ENCODE measurements around the gene VIPR2.

Gene VIPR2

DNA sequence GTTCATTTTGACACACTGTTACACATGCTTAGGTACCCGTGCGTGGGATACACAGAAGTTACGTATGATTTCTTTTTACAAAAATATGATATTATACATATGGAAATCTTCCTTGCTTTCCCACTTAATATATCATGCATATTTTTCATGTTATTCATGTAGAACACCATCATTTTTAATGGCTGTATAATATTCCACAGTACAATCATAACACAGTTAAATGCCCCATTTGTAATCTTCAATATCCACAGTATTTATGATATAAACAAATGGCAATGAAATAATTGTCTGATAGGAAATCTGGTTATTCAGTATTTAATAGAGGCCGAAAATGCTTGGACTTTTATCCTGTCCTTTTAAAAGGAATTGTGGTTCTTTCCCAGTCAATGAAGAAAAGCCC lies 23.2 kb downstream of the VIPR2 start:
- no peak overlapping the region for H3K4me3 ChIP-seq (ENCODE audit: low read length)
- no peaks in the 10 kb centered on the region for H3K4me1 ChIP-seq (ENCODE audit: control insufficient read depth, insufficient read depth, low read length)
- peaks cover 3% of the 10 kb centered on the region for H3K27me3 ChIP-seq (ENCODE audit: control insufficient read depth, insufficient read depth, low read length)
- no peaks in the 10 kb centered on the region for H3K36me3 ChIP-seq (ENCODE audit: control insufficient read depth, insufficient read depth, low read length)
- H3K9ac ChIP-seq (ENCODE audit: low read length) = no peak overlapping the region
- no peaks in the 10 kb centered on the region for H3K9me3 ChIP-seq (ENCODE audit: control insufficient read depth, low read length)

- peaks cover 3% of the 10 kb centered on the region for H3K27me3 ChIP-seq (ENCODE audit: control insufficient read depth, insufficient read depth, low read length)
- H3K9ac ChIP-seq (ENCODE audit: low read length) = no peak overlapping the region
- no peaks in the 10 kb centered on the region for H3K36me3 ChIP-seq (ENCODE audit: control insufficient read depth, insufficient read depth, low read length)
- H3K4me1 ChIP-seq (ENCODE audit: control insufficient read depth, insufficient read depth, low read length) = no peaks in the 10 kb centered on the region
- no peaks in the 10 kb centered on the region for H3K9me3 ChIP-seq (ENCODE audit: control insufficient read depth, low read length)
- H3K4me3 ChIP-seq (ENCODE audit: low read length) = no peak overlapping the region
These were observed 23.6 kb downstream of the VIPR2 start for GRCh38 chr7:159121068-159121467.

DNA sequence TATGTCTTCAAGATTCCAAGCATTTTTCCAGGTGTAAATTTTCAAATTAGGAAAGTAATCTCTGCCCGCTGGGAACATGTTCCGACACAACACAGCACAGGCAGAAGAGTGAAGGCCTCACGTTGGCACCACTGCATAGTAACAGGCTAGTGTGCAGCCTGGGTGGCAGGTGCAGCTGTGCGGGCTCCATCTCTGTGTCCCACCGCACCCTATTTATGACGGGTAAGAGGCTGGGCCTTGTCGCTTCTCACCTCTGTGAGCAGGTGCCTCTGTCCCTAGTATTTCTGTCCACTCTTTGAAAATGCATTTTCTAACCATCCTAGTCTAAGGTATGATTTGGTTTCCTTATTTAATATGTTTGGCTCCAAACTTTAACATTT lies 24.1 kb downstream of the VIPR2 start:
- H3K36me3 ChIP-seq (ENCODE audit: control insufficient read depth, insufficient read depth, low read length) = no peaks in the 10 kb centered on the region
- H3K9ac ChIP-seq (ENCODE audit: low read length) = no peak overlapping the region
- no peaks in the 10 kb centered on the region for H3K4me1 ChIP-seq (ENCODE audit: control insufficient read depth, insufficient read depth, low read length)
- no peak overlapping the region for H3K4me3 ChIP-seq (ENCODE audit: low read length)
- peaks cover 7% of the 10 kb centered on the region for H3K27me3 ChIP-seq (ENCODE audit: control insufficient read depth, insufficient read depth, low read length)
- H3K9me3 ChIP-seq (ENCODE audit: control insufficient read depth, low read length) = no peaks in the 10 kb centered on the region

DNA sequence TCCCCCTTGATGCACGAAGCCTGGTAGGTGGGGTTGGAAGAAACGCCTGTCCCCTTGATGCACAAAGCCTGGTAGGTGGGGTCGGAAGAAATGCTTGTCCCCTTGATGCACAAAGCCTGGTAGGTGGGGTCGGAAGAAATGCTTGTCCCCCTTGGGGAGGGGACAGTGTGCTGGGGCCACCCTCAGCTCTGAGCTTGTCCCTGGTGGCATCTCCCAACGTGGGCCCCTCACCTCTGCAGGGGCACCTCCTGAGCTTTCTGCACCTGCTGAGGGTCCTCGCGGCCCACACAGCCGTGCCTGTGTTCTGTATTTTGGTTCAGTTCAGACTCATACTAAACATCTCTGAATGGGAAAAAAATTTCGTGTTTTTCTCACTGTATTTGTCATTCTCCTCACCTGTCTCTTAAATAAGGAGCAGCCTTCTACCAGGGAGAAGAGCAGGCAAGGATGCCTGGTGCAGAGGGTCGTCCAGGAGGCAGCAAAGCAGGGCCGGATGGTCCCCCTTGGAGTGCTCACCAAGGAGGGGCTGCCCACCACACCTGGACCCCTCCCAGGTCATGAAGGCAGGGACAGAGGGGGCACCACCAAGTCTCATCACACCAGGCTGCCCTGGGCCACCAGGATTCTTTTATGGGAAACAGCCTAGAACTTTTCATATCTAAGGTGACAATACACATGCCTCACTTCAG lies 24.7 kb downstream of the VIPR2 start:
- no peak overlapping the region for H3K9ac ChIP-seq (ENCODE audit: low read length)
- no peaks in the 10 kb centered on the region for H3K4me1 ChIP-seq (ENCODE audit: control insufficient read depth, insufficient read depth, low read length)
- H3K36me3 ChIP-seq (ENCODE audit: control insufficient read depth, insufficient read depth, low read length) = no peaks in the 10 kb centered on the region
- no peaks in the 10 kb centered on the region for H3K9me3 ChIP-seq (ENCODE audit: control insufficient read depth, low read length)
- H3K4me3 ChIP-seq (ENCODE audit: low read length) = no peak overlapping the region
- peaks cover 9% of the 10 kb centered on the region for H3K27me3 ChIP-seq (ENCODE audit: control insufficient read depth, insufficient read depth, low read length)

GRCh38 chr7:159119026-159119741 lies 25.5 kb downstream of the VIPR2 start:
- Histone ChIP-seq H3K4me3 (ENCODE audit: low read length) (no peak overlapping the region), H3K36me3 (ENCODE audit: control insufficient read depth, insufficient read depth, low read length) (no peaks in the 10 kb centered on the region), H3K9me3 (ENCODE audit: control insufficient read depth, low read length) (no peaks in the 10 kb centered on the region), H3K27me3 (ENCODE audit: control insufficient read depth, insufficient read depth, low read length) (peaks cover 9% of the 10 kb centered on the region), H3K9ac (ENCODE audit: low read length) (no peak overlapping the region), H3K4me1 (ENCODE audit: control insufficient read depth, insufficient read depth, low read length) (no peaks in the 10 kb centered on the region)

GRCh38 chr7:159118623-159119022 lies 26.0 kb downstream of the VIPR2 start:
- H3K4me1 ChIP-seq (ENCODE audit: control insufficient read depth, insufficient read depth, low read length) = no peaks in the 10 kb centered on the region
- no peaks in the 10 kb centered on the region for H3K9me3 ChIP-seq (ENCODE audit: control insufficient read depth, low read length)

DNA sequence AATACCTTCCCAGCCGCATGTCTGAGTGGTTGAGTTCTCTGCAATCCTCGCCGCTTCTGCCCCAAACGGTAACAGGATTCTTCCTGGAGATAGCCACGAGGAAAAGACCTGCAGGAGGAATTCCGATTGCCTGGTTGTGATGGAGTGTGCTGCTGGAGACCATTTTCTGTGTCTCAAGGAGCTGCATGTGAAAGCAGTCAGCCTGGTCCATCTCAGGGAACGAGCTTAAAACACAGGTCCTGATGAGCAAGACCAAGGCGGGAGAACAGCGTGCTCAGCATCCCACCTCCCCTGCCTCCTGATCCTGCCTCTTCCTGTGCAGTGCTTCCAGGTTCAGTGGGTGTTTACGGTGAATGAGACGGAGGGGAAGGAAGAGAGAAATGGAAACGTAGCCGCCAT lies 26.5 kb downstream of the VIPR2 start:
- Histone ChIP-seq H3K9ac (ENCODE audit: low read length) (no peak overlapping the region), H3K4me1 (ENCODE audit: control insufficient read depth, insufficient read depth, low read length) (no peaks in the 10 kb centered on the region), H3K9me3 (ENCODE audit: control insufficient read depth, low read length) (no peaks in the 10 kb centered on the region), H3K36me3 (ENCODE audit: control insufficient read depth, insufficient read depth, low read length) (no peaks in the 10 kb centered on the region), H3K4me3 (ENCODE audit: low read length) (no peak overlapping the region), H3K27me3 (ENCODE audit: control insufficient read depth, insufficient read depth, low read length) (peaks cover 9% of the 10 kb centered on the region)

More at GRCh38 chr7:159118623-159119022, 26.0 kb downstream of the VIPR2 start:
- no peak overlapping the region for H3K4me3 ChIP-seq (ENCODE audit: low read length)
- H3K9ac ChIP-seq (ENCODE audit: low read length) = no peak overlapping the region
- peaks cover 9% of the 10 kb centered on the region for H3K27me3 ChIP-seq (ENCODE audit: control insufficient read depth, insufficient read depth, low read length)
- no peaks in the 10 kb centered on the region for H3K36me3 ChIP-seq (ENCODE audit: control insufficient read depth, insufficient read depth, low read length)

GRCh38 chr7:159117366-159118196 lies 27.1 kb downstream of the VIPR2 start:
- Histone ChIP-seq H3K9ac (ENCODE audit: low read length) (no peak overlapping the region), H3K36me3 (ENCODE audit: control insufficient read depth, insufficient read depth, low read length) (no peaks in the 10 kb centered on the region), H3K27me3 (ENCODE audit: control insufficient read depth, insufficient read depth, low read length) (peaks cover 11% of the 10 kb centered on the region), H3K9me3 (ENCODE audit: control insufficient read depth, low read length) (no peaks in the 10 kb centered on the region), H3K4me1 (ENCODE audit: control insufficient read depth, insufficient read depth, low read length) (no peaks in the 10 kb centered on the region), H3K4me3 (ENCODE audit: low read length) (no peak overlapping the region)

- no peaks in the 10 kb centered on the region for H3K36me3 ChIP-seq (ENCODE audit: control insufficient read depth, insufficient read depth, low read length)
- H3K9me3 ChIP-seq (ENCODE audit: control insufficient read depth, low read length) = no peaks in the 10 kb centered on the region
- peaks cover 16% of the 10 kb centered on the region for H3K27me3 ChIP-seq (ENCODE audit: control insufficient read depth, insufficient read depth, low read length)
- no peaks in the 10 kb centered on the region for H3K4me1 ChIP-seq (ENCODE audit: control insufficient read depth, insufficient read depth, low read length)
- no peak overlapping the region for H3K9ac ChIP-seq (ENCODE audit: low read length)
- no peak overlapping the region for H3K4me3 ChIP-seq (ENCODE audit: low read length)
These were observed 27.9 kb downstream of the VIPR2 start for GRCh38 chr7:159116581-159117339.

- Histone ChIP-seq H3K27me3 (ENCODE audit: control insufficient read depth, insufficient read depth, low read length) (peaks cover 16% of the 10 kb centered on the region), H3K36me3 (ENCODE audit: control insufficient read depth, insufficient read depth, low read length) (no peaks in the 10 kb centered on the region), H3K9me3 (ENCODE audit: control insufficient read depth, low read length) (no peaks in the 10 kb centered on the region), H3K4me1 (ENCODE audit: control insufficient read depth, insufficient read depth, low read length) (no peaks in the 10 kb centered on the region), H3K9ac (ENCODE audit: low read length) (no peak overlapping the region), H3K4me3 (ENCODE audit: low read length) (no peak overlapping the region)
These were observed 28.8 kb downstream of the VIPR2 start for GRCh38 chr7:159115601-159116501.

DNA sequence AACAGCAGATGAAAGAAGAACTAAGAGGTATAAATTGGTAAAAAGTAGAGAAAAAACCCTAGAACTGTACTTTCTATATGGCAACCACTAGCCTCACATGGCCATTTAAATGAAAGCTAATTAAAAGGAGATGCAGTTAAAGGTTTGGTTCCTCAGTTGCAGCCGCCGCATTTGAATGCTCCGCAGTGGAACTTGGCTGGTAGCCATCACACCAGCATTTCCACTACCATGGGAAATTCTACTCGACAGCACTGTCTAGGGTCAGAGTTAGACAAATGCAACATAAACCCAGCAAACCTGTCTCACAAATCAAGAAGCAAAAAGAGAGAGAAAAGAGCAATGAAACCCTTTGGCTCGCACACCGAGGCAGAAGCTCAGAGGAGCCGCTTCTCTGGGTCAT lies 29.7 kb downstream of the VIPR2 start:
- Histone ChIP-seq H3K4me1 (ENCODE audit: control insufficient read depth, insufficient read depth, low read length) (no peaks in the 10 kb centered on the region), H3K36me3 (ENCODE audit: control insufficient read depth, insufficient read depth, low read length) (no peaks in the 10 kb centered on the region), H3K9me3 (ENCODE audit: control insufficient read depth, low read length) (no peaks in the 10 kb centered on the region), H3K27me3 (ENCODE audit: control insufficient read depth, insufficient read depth, low read length) (peaks cover 16% of the 10 kb centered on the region), H3K9ac (ENCODE audit: low read length) (no peak overlapping the region), H3K4me3 (ENCODE audit: low read length) (no peak overlapping the region)

Data from mucosa of stomach (tissue), 1 donor.